Measurements from ENCODE around the gene ZNF750. TPM values are rescaled to one million over a fixed set of nuclear protein-coding genes. Genes with fewer than 3 reads are reported as not detected.

Gene ZNF750
- total RNA-seq, 4 donors from 2014 or later, result not detected

DNA sequence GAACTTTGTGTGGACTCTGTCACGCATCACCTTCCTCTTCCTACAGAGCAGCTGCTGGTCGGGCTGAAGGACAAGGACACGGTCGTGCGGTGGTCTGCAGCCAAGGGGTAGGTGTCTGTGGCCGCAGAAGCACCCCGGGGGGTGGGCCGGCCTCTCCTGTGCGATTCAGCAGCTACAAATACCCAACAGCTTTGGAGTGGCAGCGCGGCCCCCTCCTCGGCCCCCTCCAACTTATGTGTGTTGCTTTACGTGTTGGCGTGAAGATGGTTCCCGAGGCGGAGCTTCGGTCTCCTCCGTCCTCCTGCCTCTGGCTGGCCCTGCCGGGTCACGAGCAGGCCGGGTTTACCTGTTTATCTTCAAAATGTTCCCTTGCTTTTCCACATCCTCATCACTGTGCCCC lies 32.3 kb downstream of the ZNF750 start:
- TF ChIP-seq, protein P1, sequence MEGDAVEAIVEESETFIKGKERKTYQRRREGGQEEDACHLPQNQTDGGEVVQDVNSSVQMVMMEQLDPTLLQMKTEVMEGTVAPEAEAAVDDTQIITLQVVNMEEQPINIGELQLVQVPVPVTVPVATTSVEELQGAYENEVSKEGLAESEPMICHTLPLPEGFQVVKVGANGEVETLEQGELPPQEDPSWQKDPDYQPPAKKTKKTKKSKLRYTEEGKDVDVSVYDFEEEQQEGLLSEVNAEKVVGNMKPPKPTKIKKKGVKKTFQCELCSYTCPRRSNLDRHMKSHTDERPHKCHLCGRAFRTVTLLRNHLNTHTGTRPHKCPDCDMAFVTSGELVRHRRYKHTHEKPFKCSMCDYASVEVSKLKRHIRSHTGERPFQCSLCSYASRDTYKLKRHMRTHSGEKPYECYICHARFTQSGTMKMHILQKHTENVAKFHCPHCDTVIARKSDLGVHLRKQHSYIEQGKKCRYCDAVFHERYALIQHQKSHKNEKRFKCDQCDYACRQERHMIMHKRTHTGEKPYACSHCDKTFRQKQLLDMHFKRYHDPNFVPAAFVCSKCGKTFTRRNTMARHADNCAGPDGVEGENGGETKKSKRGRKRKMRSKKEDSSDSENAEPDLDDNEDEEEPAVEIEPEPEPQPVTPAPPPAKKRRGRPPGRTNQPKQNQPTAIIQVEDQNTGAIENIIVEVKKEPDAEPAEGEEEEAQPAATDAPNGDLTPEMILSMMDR (IDR thresholded peaks at IDR 0.05; ENCODE audit: low read depth), result no peak

DNA sequence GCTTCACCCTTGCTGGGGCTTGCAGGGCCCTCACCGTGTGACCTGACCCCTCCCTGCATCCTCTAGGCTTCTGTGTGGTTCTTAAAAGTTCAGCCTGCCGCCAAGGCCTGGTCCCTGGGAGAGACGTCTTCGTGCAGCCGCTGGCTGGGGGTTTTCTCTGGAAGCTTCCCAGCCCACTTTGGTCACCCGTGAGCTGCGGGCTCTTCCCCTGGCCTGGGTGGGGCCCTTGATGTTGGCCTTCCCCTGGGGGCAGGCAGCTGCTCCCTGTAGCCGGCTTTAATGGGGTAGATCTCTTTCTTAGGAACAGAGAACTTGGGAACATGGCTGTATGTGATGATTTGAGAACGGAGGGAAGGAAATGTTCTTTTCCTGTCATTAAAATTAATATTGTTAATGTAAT lies 32.7 kb downstream of the ZNF750 start:
- TF ChIP-seq, protein P1 (IDR thresholded peaks at IDR 0.05; ENCODE audit: low read depth), result no peak

DNA sequence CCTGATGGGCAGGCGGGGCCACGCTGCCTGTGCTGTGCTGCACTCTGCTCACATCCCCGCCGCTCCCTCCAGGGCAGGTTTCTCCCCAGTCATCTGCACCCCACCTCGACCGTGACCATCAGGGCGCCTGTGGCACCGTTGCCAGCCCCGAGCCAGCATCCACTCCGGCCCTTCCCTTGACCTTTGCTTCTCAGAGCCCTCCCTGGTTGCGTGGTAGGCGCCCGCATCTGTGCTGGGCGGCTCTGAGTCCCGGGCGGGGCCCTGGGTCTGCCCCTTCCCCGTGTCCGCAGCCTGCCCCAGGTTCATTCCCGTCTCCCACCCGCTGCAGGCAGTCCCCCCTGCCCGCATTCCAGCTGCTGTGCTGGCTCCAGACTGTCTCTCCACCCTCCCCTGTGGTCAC lies 33.2 kb downstream of the ZNF750 start:
- TF ChIP-seq, protein P1 (IDR thresholded peaks at IDR 0.05; ENCODE audit: low read depth), result no peak

DNA sequence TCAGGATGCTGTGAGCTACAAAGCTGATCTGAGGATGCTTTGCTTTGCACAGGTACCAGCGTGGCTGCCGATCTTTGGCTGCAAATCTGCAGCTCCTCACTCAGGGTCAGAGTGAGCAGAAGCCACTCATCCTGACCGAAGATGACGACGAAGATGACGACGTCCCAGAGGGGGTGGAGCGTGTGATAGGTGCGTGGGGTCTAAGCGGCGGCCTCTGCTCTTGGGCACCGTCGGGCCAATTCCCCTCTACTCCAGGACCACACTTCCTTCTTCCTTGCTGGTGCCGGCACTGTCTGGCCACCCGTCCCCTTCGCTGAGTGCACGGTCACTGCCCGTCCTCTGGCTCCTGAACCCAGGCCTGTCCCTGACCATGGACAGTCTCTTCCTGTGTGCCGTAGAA lies 34.0 kb downstream of the ZNF750 start:
- TF ChIP-seq, protein P1 (IDR thresholded peaks at IDR 0.05; ENCODE audit: low read depth), result no peak

DNA sequence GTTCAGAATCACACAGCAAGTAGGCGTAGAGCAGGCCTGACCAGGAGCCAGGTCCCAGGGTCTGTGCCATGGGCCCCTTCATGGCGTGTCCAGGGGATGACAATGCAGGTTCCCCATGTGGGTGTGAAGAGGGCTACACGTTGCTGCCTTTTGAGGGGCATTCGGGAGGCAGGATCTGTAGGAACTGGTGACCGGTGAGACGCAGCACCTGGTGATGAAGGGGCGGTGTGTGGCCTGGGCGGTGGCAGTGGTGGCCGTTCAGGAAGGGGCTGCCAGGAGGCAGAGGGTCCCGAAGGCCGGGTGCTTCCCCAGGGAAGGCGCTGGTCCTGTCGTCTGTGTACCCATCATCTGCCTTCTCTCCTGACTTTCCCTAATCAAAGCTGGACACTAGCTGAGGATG lies 34.6 kb downstream of the ZNF750 start:
- TF ChIP-seq, protein P1 (IDR thresholded peaks at IDR 0.05; ENCODE audit: low read depth), result no peak

DNA sequence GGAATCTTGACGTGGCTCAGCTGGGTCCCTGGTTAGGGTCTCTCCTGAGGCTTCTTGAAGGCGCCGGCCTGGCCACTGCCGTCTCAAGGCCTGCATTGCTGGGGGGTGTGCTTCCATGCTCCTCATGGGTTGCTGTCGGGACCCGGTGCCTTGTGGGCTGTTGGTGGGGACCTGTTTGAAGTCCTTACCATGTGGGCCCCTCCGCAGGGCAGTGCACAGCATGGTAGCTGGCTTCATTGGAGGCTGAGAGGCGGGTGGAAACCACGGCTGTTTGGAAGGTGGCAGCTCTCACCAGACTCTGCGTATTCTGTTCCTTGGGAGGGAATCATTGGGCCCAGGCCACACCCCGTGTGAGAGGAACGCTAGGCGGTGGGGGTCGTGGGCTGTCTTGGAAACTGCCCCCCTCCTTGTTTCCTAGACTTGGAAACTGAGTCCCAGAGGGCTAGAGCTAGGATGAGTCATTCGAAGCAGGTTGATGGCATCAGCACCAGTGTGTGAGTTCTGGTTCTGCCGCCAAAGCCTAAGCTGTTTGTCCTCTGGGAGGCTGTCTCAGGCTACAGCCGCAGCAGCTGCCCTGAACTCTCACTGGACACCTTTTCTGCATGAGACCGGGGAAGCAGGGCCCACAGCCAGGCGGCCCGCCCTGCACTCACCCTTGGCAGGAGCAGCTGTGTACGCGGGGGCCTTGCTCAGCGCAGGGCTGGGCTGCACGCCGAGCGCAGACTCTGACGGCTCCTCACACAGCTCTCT lies 35.2 kb downstream of the ZNF750 start:
- TF ChIP-seq, protein P1 (IDR thresholded peaks at IDR 0.05; ENCODE audit: low read depth), result no peak

DNA sequence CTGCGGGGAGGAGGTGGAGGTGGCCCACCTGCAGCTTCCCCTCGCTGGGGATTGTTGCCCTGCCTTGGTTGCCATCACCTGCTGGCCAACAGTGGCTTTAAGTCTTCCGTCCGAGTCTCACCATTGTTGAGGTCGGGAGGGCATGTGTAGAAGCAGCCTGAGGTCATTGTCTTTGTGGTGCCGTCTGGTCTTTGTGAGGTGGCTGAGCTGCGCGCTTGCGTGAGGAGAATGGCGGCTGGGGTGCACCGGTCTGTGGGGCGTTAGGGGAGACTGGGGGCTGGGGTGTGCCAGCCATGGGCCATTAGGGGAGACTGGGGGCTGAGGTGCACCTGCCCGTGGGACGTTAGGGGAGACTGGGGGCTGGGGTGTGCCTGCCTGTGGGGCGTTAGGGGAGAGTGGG lies 36.2 kb downstream of the ZNF750 start:
- TF ChIP-seq, protein P1 (IDR thresholded peaks at IDR 0.05; ENCODE audit: low read depth), result no peak
